GM04503 (cell line): ENCODE data around the gene CES1.
A peak's percentile ranks its signal among the peaks of the same experiment; 100 is the strongest.
"Not testable (repeated sequence)": the region's sequence is repeated elsewhere in the genome, so short reads cannot be mapped to it uniquely, and the experiment has no call there.

Experiments
- DNase-seq: peaks from one replicate; pipeline ENCODE4 v3.0.0-alpha.2; 2012; ENCODE audit warnings: low read depth

The CES1 gene

GRCh38 chr16:55832773-55833691, at the start of gene CES1:
TSS of gene CES1 (minus strand) at chr16:55833096. CDS start at chr16:55833055, 41 bp downstream.
- no peak for DNase-seq

DNA sequence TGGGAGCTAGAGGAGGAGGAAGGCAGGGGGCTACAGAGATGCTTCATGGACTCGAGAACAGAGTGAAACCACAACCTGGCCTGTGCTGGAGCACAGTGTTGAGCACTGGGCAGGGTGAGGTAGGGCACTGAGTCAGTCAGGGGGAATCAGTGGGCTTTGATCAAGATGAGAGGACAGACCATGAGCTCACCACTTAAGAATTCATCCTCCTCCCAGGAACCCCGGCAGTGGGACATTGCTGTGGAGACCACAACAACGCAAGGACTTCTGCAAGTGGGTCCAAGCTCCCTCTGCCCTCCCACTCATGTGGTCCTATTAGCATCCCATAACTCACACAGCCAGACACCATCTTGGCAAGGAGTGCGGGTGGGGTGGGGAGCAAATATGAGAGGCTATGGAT, 44.0 kb upstream of the CES1 start:
- DNase-seq = no peak

DNA sequence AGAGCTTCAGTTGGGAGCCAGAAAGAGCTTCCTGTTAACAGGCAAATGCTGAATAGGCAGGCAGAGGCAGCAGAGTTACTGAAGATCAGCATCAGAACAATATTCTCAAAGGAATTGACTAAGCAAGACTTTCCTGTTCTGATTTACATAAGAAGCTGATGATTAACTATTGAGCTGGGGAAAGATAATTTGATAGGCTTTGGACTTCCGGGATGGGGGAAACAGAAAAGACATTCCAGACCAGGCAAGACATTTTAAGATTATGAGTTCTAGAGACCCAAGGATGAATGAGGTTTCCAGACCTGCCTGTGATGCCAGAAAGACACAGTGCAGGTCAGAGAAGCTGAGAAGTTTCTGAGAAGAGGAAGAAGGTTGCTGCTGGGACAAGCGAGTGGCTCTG, 42.4 kb upstream of the CES1 start, which contains the start of gene CES5A:
Gene CES5A (minus strand): TSS at position 101 of the 400 bp plus-strand sequence. CDS start 152 bp downstream, outside the sequence.
- DNase-seq = no peak

GRCh38 chr16:55873122-55873521, 40.2 kb upstream of the CES1 start:
- no peak for DNase-seq

DNA sequence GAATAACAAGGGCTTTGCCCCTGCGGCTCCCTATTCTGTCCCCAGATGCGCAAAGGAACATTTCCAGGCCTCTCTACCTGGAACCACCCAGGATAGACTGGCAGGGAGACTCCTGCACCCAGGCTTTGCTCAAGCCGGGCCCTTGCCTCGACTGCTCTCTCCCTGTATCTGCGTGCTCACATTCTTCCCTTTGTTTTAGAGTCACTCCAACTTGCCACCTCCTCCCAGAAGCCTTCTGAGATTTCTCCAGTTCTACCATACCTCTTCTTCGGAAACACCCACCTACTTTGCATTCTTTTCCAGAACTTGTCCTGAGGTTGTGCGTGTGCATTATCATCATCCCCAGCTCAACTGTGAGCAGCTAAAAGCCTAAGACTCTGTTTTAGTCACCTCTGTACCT, 39.2 kb upstream of the CES1 start:
- DNase-seq = no peak

- DNase-seq = no peak
These were observed 38.6 kb upstream of the CES1 start for GRCh38 chr16:55871411-55872038.

DNA sequence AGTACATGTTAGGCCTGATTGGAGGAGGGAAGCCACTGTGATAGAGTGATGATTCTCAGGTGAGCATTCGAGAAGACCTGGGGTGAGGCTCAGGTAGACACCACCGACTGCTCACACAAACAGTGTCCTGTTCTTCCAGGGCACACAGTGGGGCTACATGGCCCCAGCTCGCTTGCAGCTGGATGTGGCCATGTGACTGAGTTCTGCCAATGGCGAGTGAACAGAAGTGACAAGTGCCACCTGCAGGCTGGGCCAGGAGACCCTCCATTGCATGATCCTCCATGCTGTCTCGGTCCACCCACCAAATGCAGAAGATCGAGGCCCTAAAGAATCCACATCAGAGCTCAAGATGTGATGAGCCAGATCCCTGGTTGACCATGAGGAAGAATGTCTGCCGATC, 36.1 kb upstream of the CES1 start:
- no peak for DNase-seq

DNA sequence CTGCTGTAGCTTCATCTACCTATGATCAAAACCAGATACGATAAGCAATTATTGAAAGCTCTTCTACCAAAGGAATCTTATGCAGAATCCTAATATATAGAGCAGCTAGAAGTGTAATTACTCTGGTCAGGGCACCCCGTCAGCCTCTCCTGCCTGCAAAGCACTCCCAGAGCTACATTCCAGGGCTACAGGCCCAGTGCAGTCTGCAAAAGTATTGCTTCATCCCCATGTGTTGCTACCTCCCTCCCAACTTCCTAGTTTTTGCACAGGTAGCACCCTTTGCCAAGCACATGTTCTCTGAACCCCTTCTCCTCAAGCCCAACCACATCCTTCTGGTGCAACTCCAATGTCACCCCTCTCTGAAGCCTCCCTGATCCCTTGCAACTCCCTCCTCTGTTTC, 35.2 kb upstream of the CES1 start:
- DNase-seq = no peak

GRCh38 chr16:55861288-55861687, 28.4 kb upstream of the CES1 start:
- no peak for DNase-seq

- not testable (repeated sequence) for DNase-seq
These were observed 24.8 kb upstream of the CES1 start for GRCh38 chr16:55857650-55858049.

GRCh38 chr16:55856950-55857349, 24.1 kb upstream of the CES1 start:
- DNase-seq = no peak

DNA sequence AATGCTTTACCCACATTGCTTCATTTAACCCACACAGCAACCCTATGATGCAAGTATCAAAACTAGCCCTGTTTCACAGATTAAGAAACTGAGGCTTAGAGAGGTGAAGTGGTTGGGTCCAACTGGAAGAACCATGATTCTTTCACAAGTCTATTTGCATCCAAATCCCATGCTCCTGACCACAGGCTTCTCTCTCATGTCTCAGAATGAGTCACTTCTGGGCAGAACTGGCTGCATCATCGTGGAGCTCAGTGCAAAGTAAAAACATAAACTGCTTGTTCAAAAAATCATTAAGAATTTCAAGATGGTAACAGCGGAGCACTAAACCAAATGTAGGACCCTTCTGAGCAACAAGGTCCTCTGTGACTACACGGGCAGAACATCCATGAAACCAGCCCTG, 20.2 kb upstream of the CES1 start:
- peak; percentile 9 for DNase-seq

DNA sequence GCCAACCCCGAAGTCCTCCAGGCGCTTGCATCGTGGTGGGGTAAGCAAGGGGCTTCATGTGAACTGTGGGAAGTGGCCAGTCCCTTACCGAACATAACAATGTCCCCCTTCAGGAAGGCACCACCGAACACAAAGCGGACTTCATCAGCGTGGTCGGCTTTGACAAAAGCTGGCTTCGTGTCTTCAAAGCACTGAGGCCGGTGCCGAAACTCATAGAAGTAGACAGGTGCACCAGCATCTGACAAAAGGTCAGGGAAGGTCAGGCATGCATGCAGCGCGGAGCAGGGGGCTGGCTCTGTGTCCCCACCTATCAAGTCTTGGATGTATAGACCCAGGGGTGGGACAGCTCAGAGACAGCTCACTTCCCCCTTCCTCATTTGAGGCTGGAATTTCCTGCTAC, 16.6 kb upstream of the CES1 start:
- DNase-seq = no peak

- no peak for DNase-seq
These were observed 13.9 kb upstream of the CES1 start for GRCh38 chr16:55846598-55847346.

DNA sequence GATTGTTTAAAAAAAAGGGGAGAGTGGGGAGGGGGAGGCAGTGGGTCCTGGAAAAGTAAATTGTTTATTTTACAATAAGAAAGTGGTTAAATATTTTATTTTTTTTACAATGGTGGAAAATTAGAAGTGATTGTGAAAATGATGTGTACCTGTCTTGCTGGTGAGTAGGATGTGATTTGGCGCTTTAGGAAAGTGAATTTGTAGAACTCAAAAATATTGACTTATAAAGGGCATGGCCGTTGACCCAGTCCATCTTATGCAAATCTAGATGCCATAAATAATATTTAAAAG, 10.2 kb upstream of the CES1 start:
- DNase-seq = no peak

GRCh38 chr16:55842369-55843104, 9.6 kb upstream of the CES1 start:
- no peak for DNase-seq

DNA sequence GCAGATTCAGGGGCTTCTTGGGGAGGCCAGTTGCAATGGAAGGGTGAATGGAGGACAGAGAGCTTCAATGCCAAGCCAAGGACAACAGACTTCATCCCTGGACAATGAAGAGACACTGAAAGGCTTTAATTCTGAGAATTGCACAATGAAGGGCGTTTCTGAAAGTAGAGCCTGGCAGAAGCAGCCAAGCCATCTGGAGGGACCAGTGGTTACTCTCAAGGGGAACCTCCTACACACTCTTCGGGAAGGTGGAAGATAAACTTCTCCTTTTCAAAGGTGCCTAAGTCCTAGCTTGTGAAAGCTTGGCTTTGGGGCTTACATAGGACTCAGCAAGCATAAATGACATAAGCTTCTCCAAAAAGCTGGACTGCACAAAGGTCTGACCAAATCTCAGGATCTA, 6.2 kb upstream of the CES1 start:
- DNase-seq = no peak

GRCh38 chr16:55836158-55836611, 3.3 kb upstream of the CES1 start:
- DNase-seq = no peak

DNA sequence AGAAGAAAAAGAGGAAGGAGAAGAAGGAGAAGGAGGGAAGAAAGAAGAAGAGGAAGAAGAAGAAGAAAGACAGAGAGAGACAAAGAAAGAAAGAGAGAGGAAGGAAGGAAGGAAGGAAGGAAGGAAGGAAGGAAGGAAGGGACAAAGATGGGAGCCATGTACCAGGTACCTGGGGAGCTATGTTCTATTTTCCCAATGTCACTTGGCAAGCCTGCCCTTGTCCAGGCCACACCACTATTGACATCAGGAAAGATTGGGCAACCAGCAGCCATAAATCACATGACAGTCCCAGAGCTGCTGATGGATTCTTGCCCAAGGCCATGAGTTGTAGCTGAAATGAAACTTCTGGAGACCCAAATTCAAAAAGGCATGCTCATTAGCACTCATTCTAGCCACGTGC, 2.7 kb upstream of the CES1 start:
- DNase-seq = no peak

GRCh38 chr16:55835173-55835572, 2.3 kb upstream of the CES1 start:
- not testable (repeated sequence) for DNase-seq

- no peak for DNase-seq
These were observed 1.2 kb upstream of the CES1 start for GRCh38 chr16:55834049-55834448.

GRCh38 chr16:55832425-55832772, 497 bp downstream of the CES1 start:
- no peak for DNase-seq
